GM21367 (cell line): ENCODE measurements around the gene TSSC4.

ENCODE experiments used
- ATAC-seq: cut with Tn5 transposase; IDR thresholded peaks from one replicate; pipeline ENCODE4 v1.9.1; 2021; ENCODE audit not compliant: unreplicated experiment

The TSSC4 gene

GRCh38 chr11:2415601-2416380 is 15.2 kb downstream of the TSSC4 start:
- no peak for ATAC-seq

GRCh38 chr11:2416765-2417164 is 16.2 kb downstream of the TSSC4 start:
- no peak for ATAC-seq

DNA sequence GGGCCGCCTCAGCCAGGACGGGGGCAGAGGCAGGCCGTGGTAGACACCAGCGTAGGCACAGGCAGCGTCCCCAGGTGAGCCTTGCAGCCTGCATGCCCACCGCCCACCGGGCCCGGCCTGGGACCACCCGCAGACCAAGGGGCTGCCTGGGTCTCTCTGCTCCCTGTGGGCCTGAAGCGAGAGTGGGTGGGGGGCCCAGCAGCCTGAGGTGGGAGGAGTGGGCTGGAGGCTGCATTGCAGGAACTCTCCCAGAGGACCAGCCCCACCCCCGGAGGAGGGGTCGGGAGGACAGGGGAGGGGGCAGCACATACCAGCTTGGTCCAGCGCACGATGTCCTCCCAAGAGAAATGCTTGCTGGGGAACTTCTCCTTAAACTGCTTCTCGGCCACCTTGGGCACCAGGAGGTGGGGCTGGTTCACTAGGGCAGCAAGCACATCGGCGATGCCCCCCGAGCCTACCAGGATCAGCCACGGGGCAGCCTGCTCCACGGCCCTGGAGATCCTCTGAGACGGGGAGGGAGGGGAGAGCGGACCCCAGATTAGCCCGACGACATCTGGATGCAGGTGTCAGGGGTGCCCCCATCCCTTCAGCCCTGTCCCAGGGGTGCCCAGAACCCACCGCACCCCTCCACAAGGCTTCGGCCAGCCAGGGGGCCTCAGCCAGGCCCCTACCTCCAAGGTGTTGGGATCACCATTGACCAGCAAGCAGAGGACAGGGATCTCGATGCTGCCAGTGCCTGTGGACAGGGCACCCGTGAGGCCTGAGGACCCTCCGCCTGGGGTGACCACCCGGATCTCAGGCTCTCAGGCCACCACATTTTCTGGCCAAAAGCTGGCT is 17.5 kb downstream of the TSSC4 start:
- no peak for ATAC-seq

- no peak for ATAC-seq
These were observed 18.3 kb downstream of the TSSC4 start for GRCh38 chr11:2418693-2419360.

DNA sequence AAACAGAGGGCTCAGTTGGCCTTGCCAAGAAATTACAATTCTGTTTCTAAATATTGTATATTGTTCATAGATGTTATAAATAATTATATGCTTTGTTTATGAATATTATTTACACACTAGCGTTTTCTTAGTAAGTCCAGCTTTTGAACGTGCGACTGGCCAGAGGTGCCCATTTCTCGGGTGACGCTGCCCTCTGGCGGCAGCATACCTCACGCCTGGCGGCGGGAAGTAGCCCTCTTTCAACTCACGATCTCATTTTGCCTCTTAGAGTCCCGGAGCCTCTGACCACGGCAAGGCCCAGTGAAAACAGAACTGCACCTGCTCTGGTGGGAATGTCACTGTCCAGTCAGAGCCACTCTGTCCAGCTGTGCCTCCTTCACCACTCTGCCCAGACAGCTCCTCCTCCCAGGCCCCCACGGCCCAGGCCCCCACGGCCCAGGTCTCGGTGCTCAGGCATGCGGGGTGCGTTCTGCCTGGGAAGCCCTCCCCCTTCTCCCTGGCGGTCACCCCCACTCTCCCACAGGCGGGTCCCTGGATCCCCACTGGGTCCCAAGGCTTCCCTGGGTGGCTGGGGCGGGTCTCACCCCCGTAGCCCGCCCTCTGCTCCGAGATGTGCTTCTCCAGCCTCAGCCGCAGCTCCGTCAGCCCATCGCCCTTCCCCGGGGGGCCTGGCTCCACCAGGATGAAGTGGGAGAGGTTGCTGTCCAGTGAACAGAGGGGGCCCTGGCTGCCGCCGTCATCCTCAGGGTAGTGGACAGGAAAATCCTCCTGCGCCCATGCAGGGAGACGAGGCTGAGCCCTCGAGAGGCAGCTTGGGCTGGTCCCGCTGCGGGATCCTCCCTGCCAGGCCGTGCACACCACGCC is 19.3 kb downstream of the TSSC4 start:
- no peak for ATAC-seq

- no peak for ATAC-seq
These were observed 20.1 kb downstream of the TSSC4 start for GRCh38 chr11:2420502-2421225.

DNA sequence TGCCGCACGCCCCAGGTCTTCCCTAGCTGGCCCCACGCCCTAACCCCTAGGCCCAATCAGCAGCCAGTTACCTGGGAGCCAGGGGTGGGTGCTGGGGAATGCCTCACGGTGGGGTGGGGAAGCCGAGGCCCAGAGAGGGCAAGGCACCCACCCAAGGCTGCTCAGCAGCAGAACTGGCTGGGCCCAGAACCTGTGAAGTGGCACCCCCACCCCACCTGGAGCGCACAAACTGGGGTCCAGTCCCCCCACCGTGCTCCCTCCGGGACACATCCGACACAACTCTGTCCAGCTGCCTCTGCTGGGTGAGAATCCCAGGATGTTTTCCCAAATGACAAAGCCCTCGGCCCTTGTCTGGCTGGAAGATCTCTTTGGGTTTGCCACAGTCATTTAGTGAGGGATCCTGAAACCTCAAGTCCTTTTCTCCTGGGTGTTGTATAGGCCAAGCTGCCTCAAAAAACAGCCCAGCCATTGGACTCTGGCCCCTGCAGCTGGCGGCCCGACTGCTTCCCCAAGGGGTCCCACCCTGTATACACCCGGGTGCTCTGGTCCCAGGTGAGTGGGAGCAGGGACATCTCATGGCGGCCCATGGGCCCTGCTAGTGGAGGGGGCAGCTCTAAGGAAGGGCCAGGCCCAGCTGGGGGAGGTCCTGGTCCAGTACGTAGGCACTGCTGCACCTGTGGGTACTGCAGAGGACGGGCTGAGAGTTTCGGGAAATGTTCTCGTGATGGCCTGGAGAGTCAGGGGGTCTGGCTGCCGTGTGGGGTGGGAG is 20.9 kb downstream of the TSSC4 start:
- no peak for ATAC-seq

GRCh38 chr11:2421996-2422395 is 21.4 kb downstream of the TSSC4 start:
- ATAC-seq, result no peak

- ATAC-seq, result no peak
These were observed 22.1 kb downstream of the TSSC4 start for GRCh38 chr11:2422461-2423156.

- no peak for ATAC-seq
These were observed 22.8 kb downstream of the TSSC4 start for GRCh38 chr11:2423157-2424025.

GRCh38 chr11:2424811-2425495 is 24.4 kb downstream of the TSSC4 start:
- ATAC-seq, result no peak

- no peak for ATAC-seq
These were observed 25.0 kb downstream of the TSSC4 start for GRCh38 chr11:2425506-2425905.

DNA sequence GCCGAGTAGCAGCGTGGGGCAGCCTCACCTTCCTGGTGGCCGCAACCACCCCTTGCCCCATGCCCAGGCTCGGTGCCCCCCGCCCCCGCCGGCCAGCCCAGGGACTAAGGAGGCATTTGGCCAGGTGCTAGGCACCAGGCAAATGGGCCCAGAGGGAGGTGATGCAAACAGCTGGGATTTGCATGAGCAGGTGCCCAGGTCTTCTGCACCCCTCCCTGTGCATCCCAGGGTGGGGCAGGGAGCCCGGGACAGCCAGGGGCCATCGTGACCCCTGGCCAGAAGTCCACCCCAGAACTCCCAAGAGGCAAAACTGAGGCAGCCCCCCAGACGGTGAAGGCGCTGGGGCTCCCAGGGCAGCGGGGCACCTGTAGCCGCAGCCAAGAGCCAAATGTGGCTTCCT is 25.7 kb downstream of the TSSC4 start:
- ATAC-seq, result no peak

DNA sequence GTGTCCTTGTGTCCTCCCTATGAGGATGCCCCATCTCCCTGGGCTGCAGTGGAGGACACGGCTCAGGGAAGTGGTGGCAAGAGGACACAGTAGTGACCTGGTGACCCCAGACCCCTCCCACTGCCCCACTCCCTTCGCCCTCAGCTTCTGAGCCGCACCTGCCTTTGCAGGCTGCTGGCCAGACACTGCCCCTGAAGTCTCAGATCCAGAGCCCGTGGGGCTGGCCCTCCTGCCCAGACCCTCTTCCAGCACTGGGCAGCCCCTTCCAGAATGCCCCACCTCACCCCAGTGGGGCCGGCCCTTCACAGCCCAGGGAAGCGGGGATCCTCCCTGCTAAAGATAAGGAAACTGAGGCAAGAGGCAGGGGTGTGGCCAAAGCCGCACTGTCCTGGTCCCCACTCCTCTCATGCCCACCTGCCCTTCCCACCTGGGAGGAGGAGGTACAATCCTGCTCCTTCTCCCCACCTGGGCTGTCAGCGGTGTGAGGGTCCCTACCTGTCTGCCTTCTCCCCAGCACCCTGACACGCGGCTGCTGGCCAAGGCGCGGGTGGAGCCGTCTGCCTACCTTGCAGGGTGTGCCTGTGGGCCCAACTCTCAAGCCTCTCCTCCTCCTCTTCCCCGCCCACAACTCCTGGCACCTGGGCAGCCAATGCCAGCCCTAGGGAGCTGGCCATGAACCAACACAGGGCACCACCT is 26.4 kb downstream of the TSSC4 start:
- ATAC-seq, result no peak

- ATAC-seq, result no peak
These were observed 27.3 kb downstream of the TSSC4 start for GRCh38 chr11:2427721-2428321.

- ATAC-seq, result no peak
These were observed 27.8 kb downstream of the TSSC4 start for GRCh38 chr11:2428322-2428795.
